ENCODE results near the gene FYB1.

Gene FYB1

DNA sequence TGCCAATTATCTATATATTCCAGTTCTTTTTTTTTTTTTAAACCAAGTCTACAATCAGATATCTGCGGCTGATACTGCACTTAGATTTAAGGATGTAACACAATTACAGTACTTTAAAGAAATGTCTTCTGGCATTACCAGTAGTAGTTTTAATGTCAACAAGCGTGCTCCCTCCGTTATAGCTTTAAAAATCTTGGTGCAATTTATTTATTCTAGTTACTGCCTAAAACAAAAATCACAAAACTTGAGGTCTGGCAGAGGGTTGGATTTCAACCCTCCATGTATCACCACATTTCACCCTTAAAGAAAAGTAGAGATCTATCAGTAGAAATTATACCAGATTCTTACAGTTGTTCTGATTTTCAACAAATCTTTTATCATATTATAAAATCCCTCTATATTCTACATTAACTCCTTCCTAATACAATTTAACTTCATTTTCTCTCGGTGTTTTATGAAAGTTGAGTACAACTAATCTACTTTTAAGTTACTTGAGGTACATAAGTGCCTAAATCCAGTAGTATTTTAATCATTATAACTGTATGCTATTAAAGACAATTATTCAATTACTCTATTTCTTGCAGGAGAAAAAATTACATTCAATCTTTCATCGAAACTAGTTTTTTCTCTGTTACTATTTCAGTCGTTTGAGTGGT, 143.1 kb downstream of the FYB1 start:
- no peak for DNase-seq

DNA sequence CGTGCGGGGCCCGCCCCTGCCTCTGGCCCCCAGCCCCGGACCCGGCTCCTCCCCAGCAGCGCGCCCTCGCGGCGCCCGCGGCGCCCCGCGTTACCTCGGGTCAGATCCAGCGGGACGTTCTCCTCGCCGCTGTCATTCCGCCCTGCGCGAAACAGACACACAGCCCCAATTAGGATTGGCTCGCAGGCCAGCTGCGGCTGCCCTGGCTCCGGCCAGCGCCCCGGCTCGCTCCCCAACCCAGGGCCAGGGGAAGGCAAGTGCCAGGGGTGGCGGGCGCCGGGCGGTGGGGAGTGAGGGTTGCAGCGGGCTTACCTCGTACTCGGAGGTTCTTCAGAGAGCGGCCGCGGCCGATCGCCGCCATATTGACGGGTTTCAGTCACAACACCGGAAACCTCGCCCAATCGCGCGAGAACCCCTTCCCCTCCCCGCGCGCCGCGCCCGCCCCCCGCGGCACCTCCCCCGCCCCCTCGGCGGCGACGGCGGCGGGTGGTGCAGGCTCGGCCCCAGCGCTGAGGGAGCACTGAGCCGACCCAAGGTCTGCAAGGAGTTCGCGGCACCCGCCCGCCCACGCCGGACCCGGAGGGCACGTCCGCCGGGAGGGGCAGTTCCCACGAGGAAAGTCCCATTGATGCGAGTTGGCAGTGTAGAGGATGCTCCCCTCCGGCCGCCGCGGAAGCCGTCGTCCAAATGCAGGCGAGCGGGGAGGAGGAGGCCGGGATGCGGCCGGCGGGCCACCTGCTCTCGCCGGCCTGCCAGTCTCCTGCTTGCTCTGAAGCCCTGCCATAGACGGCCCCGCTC, 145.1 kb downstream of the FYB1 start, which contains the start of gene RICTOR:
Gene RICTOR, minus strand, starts transcription at position 383 of the 798 bp plus-strand sequence. Its CDS starts 22 bp downstream, at position 361.
- peak; percentile 96 for DNase-seq

DNA sequence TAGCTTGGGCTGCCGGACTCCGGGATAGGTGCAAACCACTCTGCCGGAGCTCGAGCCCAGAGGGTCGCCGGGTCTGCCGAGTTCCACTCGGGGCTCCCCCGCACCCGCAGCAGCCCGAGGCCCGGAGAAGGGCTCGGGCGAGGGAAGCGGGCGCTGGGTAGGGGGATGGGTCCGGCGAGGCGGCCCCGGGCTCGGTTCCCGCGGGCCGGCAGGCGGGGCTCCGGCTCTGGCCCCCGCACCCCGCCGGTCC, 145.7 kb downstream of the FYB1 start:
- DNase-seq = no peak

DNA sequence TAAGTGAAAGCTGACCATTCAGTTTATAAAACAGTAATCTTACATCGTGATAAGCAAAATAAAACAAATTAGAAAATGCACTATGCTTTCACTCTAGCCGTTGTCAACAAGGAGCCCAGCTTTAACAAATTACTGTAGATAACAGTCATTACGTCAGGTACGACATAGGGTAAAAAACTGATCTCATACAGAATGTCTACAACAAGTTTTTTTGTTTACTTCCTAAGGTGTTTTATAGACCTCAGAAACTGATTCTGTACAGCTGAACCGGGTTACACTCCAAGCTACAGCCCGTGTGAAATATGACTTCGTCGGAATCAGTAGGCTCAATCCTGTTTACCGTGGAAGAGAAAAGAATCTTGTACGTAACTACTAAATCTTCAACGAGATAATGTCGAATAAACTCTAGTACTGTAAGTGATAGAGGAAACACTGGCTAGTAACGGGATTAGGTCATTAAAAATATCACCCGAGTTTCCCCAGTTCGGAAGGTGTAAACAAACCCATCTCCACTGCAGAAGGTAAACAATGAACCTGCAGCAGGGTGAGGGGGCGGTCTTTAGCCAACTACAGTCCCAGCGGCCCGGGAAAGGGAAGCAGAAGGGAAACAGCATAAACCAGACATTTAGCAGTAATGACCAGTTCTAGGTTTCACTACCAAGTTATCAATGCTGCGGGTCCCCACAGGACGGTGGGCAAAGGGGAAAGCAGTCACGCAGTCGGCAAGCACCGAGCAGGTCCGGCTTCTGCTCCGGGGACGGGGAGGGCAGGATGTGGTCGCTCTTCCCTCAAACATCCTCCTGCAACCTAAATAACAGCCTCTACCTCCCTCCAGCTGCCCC, 146.2 kb downstream of the FYB1 start:
- DNase-seq = peak; percentile 81

DNA sequence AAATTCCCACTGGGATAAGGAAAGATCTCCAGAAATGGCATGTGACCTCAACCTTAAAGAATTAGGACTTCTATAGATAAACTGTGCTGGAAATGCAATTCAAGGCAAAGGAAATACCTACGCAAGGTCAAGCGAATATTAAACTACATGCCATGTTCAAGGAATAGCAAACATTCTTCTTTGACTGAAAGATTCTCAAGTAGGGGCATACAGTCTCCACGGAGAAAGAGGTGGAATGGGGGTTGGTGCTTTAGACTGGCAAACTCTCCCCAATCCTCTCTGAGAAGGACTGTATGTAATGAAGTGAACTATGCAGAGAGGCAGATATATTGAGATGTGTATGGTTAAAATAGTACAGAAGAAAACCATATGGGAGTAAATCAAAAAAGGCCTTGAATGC, 151.3 kb downstream of the FYB1 start:
- no peak for DNase-seq

DNA sequence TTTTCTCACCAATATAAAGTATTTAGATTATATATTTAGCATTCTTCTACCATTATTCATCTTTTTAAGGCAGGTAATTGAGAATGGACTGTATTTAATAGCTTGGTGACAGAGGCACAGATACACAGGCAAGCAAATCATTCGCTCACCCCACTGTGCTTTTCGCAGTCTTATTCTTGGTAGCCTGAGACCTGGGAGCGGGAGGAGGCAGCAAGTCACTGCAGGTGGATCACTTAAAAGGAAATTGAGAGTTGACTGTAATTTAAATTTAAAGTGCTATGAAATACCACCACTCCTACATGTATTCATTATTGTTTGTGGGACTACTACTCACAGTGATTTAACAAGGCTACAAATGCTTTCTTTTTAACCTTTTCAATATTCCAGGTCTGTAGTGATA, 154.9 kb downstream of the FYB1 start:
- no peak for DNase-seq

DNA sequence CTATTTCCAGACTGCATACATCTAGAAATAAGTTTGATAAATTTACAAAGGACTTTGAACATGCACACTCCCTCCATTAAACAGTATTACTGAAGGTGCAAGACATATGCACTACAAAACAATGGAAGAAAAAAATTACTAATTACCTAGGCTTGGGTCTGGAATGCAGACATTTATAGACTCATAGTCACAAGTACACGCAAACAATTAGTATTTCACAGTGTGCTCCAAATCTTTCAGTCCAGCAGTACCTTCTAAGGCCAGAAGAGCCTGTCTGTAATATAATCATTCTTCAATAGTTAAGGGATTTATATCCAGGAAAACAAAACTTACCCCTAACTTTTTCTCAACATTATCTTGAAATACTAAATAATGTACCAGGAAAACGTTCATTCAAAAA, 156.3 kb downstream of the FYB1 start:
- no peak for DNase-seq

DNA sequence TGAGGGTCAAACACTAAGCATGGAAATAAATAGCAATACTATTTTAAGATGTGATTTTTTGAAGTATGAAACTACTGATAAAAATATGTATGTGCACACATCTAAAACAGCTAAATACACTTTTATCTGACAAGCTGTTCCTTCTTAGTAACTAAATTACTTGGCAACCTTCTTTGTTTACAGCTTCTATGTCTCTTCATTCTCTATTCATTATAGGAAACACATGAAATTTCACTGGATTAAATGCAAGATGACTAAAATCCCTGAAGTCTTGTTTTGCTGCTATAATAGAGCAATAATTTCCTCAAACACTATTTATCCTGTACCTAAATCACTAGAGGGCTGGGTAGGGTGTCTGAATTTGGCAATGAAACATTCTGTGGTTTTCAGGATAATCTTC, 156.8 kb downstream of the FYB1 start:
- no peak for DNase-seq

DNA sequence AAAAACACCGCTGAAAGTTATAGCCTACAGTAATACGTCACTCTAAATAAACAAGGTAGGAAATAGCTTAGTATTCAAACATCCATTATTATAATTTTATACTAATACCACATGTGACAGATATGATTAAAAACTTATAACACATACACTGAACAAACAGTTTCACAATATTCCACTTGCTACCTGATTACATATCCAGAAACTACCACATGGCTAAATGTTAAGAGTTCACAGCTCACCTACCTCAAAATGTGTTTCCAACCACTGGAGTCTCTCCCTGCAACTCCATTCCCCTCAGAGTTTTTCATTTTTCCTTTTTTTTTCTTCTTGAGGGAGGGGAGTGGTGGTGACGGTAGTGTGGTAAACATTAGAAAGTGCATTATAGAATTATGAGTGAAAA, 157.3 kb downstream of the FYB1 start:
- no peak for DNase-seq

DNA sequence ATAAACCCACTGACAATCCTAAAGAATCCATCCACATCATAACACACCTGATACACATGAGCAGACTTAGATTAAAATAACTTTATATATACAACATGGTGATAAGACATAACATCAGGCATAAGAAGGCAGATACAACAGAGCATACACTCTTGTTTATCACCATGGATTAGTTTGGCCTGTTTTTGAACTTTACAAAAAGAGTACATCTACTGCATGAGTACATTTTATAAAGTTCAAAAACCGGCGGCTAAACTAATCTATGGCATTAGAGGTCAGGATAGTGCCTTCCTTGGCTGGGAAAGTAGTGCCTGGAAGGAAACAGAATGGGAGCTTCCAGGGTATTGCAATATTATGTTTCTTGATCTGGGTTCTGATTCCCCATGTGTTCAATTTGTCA, 160.3 kb downstream of the FYB1 start:
- no peak for DNase-seq

DNA sequence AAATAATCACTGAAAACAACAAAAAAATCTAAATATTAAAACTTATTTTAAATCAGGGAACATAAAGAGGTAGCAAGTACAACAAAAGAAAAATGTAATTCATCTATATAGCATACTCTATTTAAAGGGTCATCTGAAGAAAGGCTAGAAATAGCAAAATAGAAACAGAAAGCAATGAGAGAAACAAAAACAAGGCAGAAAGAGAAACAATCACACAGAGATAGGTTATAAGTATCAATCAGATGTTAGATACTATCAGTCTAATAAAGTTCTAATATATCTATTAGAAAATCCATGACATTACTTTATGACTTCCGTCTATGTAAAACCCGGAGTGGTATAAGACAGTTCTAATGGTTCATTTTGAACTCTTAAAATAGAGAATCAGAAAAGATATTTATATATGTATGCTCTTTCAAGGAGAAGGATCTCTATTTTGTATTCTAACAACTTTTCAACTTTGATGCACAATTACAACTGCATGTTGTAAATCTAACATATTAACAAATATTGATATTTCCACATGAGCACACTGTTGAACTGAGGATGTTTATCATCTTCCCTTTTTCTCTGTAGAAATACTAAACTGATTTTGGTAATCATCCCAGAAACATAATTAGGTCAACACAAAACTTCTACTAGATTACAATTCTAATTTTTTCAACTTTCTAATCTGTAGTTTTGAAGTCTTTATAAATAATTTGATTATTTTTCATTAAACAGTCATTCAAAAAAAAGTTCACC, 161.0 kb downstream of the FYB1 start:
- DNase-seq = no peak

DNA sequence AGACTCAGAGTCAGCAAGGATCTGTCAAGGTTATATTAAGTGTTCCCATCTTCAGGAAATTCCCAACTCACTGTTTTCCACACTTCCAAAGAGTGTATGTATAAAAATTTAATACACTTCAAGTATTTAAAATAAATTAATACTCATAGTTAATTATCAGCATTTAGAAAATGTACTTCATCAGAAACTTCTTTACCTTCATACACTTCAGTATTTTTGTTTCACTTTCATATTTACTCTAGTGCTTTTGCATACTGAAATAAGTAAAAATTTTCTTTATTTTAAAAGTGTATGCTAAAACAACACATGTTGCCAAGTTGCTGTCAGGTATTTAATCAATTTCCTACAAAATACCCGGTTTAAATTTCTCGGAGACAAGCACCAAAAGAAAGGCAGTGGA, 161.6 kb downstream of the FYB1 start:
- DNase-seq = no peak

DNA sequence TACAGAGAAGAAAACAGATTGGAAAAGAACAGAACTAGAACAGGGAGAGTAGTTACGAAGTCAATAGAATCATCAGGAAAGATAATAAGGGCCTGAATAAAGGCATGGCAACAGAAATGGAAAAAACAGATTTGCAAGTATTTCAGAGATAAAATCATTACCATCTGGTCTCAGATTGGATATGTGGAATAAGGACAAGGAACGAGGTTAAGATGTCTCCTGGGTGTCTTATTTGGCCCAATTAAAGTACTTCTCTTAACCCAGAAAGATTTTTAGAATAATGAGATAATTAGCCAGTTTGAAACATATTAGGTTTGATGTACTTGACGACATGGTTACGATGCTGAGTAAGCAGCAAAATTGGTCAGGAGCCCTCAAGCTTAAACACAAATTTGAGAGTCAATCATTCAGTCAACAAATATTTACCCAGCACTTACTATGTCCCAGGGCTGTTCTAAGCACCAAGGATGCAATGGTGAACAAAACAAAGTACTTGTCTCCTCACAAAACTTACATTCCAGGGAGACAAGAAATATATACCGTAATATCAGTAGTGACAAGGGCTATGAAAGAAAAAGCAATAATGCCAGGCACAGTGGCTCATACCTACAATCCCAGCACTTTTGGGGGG, 163.5 kb downstream of the FYB1 start:
- no peak for DNase-seq
